GM13977 (cell line): ENCODE results near the gene THRB.

Experiments used
- DNase-seq: peaks from one replicate; pipeline ENCODE4 v3.0.0; 2012; ENCODE audit warnings: low spot score
- CTCF ChIP-seq: IDR thresholded peaks from 2 replicates; pipeline ENCODE4 v1.5.1; 2012; ENCODE audit warnings: mild to moderate bottlenecking, control low read depth; ENCODE audit not compliant: insufficient read depth; ENCODE audit errors: extremely low read depth, missing control alignments
- in situ Hi-C: fragments of 300-500 bp; cut with MboI; formaldehyde crosslinking; loops from one replicate; pipeline ENCODE4 v1.12.0; 2022; ENCODE audit warnings: low sequenced_read_pairs, low pct_unique_long_range_greater_than_20kb, mixed read lengths, inconsistent platforms; ENCODE audit not compliant: unreplicated experiment

The THRB gene

GRCh38 chr3:24199775-24200247, 294.8 kb downstream of the THRB start:
- TF ChIP-seq CTCF = no peak
- DNase-seq = no peak
- in situ Hi-C loops = no loop called here

- no peak for TF ChIP-seq CTCF
- in situ Hi-C loops = no loop called here
- DNase-seq = no peak
These were observed 295.4 kb downstream of the THRB start for GRCh38 chr3:24199300-24199699.

GRCh38 chr3:24198728-24199127, 295.9 kb downstream of the THRB start:
- in situ Hi-C loops = no loop called here
- TF ChIP-seq CTCF = no peak
- no peak for DNase-seq

- no peak for TF ChIP-seq CTCF
- DNase-seq = no peak
- in situ Hi-C loops = no loop called here
These were observed 296.8 kb downstream of the THRB start for GRCh38 chr3:24197809-24198208.

GRCh38 chr3:24196526-24196925, 298.1 kb downstream of the THRB start:
- in situ Hi-C loops = no loop called here
- DNase-seq = no peak
- no peak for TF ChIP-seq CTCF

- in situ Hi-C loops = no loop called here
- no peak for DNase-seq
- no peak for TF ChIP-seq CTCF
These were observed 299.0 kb downstream of the THRB start for GRCh38 chr3:24195504-24196230.
